ENCODE measurements around the gene THOP1. TPM values are rescaled to one million over a fixed set of nuclear protein-coding genes. Genes with fewer than 3 reads are reported as not detected.

The THOP1 gene
- total RNA-seq, 4 donors from 2014 or later: 10.4 to 23.2 (median 21.5) TPM

GRCh38 chr19:2764945-2765344 lies 20.4 kb upstream of the THOP1 start:
- TF ChIP-seq, protein P1, sequence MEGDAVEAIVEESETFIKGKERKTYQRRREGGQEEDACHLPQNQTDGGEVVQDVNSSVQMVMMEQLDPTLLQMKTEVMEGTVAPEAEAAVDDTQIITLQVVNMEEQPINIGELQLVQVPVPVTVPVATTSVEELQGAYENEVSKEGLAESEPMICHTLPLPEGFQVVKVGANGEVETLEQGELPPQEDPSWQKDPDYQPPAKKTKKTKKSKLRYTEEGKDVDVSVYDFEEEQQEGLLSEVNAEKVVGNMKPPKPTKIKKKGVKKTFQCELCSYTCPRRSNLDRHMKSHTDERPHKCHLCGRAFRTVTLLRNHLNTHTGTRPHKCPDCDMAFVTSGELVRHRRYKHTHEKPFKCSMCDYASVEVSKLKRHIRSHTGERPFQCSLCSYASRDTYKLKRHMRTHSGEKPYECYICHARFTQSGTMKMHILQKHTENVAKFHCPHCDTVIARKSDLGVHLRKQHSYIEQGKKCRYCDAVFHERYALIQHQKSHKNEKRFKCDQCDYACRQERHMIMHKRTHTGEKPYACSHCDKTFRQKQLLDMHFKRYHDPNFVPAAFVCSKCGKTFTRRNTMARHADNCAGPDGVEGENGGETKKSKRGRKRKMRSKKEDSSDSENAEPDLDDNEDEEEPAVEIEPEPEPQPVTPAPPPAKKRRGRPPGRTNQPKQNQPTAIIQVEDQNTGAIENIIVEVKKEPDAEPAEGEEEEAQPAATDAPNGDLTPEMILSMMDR (IDR thresholded peaks at IDR 0.05; ENCODE audit: low read depth): no peak

DNA sequence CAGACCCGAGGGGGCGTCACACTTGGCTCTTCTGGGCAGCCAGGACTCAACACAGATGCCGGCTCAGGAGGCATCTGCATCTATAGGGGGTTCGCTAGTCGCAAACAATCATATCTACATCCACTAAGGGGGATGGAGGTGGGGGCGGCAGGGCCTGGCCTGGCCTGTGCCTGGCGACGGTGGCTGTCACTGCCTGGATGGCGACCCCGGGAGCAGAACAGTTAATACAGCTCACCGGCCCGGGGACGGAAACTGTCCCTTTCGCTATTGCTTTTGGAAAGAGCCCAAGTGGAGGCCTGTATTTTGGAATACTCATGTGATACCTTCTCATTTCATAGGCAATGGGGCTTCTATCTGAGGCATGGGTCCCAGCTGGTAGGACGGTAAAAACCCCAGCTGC lies 19.9 kb upstream of the THOP1 start:
- TF ChIP-seq, protein P1 (IDR thresholded peaks at IDR 0.05; ENCODE audit: low read depth): no peak

GRCh38 chr19:2766594-2767372 lies 18.5 kb upstream of the THOP1 start:
- TF ChIP-seq, protein P1 (IDR thresholded peaks at IDR 0.05; ENCODE audit: low read depth): no peak

GRCh38 chr19:2767688-2768087 lies 17.6 kb upstream of the THOP1 start:
- TF ChIP-seq, protein P1 (IDR thresholded peaks at IDR 0.05; ENCODE audit: low read depth): no peak

DNA sequence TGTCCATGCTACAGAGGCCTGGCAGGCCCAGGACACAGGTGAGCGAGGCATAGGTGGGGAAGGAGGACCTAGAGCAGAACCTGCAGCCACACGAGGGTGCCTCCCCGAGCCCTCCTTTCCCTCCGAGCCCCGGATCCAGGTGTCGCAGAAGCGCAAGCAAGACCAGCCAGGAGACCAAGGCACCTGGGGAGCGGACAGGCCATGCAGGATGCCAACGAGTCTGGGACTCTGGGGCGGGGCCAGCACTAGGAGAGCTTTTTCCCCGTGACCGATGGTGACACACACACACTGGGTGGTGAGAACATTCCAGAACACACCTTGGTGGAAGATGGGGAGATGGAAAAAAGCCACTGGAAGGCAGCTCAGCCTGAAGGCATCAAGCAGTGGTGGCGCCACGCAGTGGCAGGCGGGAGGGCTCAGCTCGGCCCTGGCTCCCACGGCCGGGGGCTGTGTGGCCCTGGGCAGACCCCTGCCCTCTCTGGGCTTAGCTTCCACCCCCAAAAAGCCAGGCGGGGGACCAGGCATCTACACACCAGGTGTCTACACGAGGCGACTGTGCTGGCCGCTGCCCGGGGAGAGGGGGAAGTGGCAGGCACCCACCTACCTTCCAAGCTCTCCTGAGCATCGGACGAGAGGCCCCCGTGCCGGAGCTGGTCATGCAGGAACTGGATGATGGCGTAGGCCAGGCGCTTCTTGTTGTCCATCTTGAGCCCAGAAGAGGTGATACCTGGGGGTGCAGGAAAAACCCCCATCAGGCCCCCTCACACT lies 16.8 kb upstream of the THOP1 start:
- TF ChIP-seq, protein P1 (IDR thresholded peaks at IDR 0.05; ENCODE audit: low read depth): no peak

GRCh38 chr19:2769218-2769617 lies 16.1 kb upstream of the THOP1 start:
- TF ChIP-seq, protein P1 (IDR thresholded peaks at IDR 0.05; ENCODE audit: low read depth): no peak

Measured in subcutaneous adipose tissue (tissue), 4 donors.